Stimulated activated CD4-positive, alpha-beta T cell treated with anti-CD3 and anti-CD28 coated beads, Interleukin-4, amount 100 ng/mL, for 4 hours (primary cell): Measurements from ENCODE around the gene DTX2.
"Not testable (repeated sequence)": the region's sequence is repeated elsewhere in the genome, so short reads cannot be mapped to it uniquely, and the experiment has no call there.

Experiments used
- DNase-seq, 2 experiments: peaks; one replicate each; pipeline ENCODE4 v3.0.0-alpha.2; 2020

Gene DTX2

GRCh38 chr7:76513817-76514799 is 52.6 kb downstream of the DTX2 start:
- no peak for DNase-seq

- no peak for DNase-seq
Measured at GRCh38 chr7:76514926-76515771, 53.6 kb downstream of the DTX2 start.

GRCh38 chr7:76515999-76516443 is 54.5 kb downstream of the DTX2 start:
- no peak for DNase-seq

GRCh38 chr7:76516932-76517331 is 55.4 kb downstream of the DTX2 start:
- DNase-seq, result not testable (repeated sequence)

- not testable (repeated sequence) for DNase-seq
Measured at GRCh38 chr7:76526183-76526582, 64.7 kb downstream of the DTX2 start.

GRCh38 chr7:76531643-76532042 is 70.1 kb downstream of the DTX2 start:
- DNase-seq, result not testable (repeated sequence)

- DNase-seq, result not testable (repeated sequence)
Measured at GRCh38 chr7:76543197-76543596, 81.7 kb downstream of the DTX2 start, which contains the start of gene SPDYE16. SPDYE16 (minus strand) TSS chr7:76543297; CDS start chr7:76541459, 1,838 bp downstream.

GRCh38 chr7:76549025-76549854 is 87.7 kb downstream of the DTX2 start:
- DNase-seq, result peak; percentile 75 to 87

- not testable (repeated sequence) for DNase-seq
Measured at GRCh38 chr7:76549855-76550248, 88.3 kb downstream of the DTX2 start.

- DNase-seq, result not testable (repeated sequence)
Measured at GRCh38 chr7:76551992-76552391, 90.5 kb downstream of the DTX2 start.
